H9 (cell line): Measurements from ENCODE around the gene HOXC12. TPM values are rescaled to one million over a fixed set of nuclear protein-coding genes. Genes with fewer than 3 reads are reported as not detected.

Source experiments
- DNase-seq: peaks from one replicate; pipeline ENCODE4 v3.0.0-alpha.2; 2017
- H2AFZ ChIP-seq: one replicate; pipeline ENCODE4 v1.6.1; 2013; ENCODE audit warnings: mild to moderate bottlenecking, low read length, control low read depth, moderate library complexity
- H2AK5ac ChIP-seq: 2 replicates; pipeline ENCODE4 v1.6.1; 2013; ENCODE audit warnings: low read length, control low read depth, mixed read lengths; ENCODE audit not compliant: insufficient read length
- H2BK120ac ChIP-seq: one replicate; pipeline ENCODE4 v1.6.1; 2013; ENCODE audit warnings: low read depth, mild to moderate bottlenecking, low read length, control low read depth, inconsistent platforms; ENCODE audit not compliant: poor library complexity, severe bottlenecking
- H2BK12ac ChIP-seq: 2 replicates; pipeline ENCODE4 v1.6.1; 2013; ENCODE audit warnings: low read length, control low read depth, mixed read lengths, low read depth; ENCODE audit not compliant: insufficient read length
- H2BK15ac ChIP-seq: 2 replicates; pipeline ENCODE4 v1.6.1; 2013; ENCODE audit warnings: low read depth, low read length, control low read depth
- H2BK20ac ChIP-seq: one replicate; pipeline ENCODE4 v1.6.1; 2013; ENCODE audit warnings: low read depth, mild to moderate bottlenecking, low read length, control low read depth, inconsistent platforms; ENCODE audit not compliant: poor library complexity, severe bottlenecking
- H2BK5ac ChIP-seq: 2 replicates; pipeline ENCODE4 v1.6.1; 2013; ENCODE audit warnings: low read length, control low read depth, mixed read lengths; ENCODE audit not compliant: insufficient read length
- H3K14ac ChIP-seq: 2 replicates; pipeline ENCODE4 v1.6.1; 2013; ENCODE audit warnings: low read length, control low read depth; ENCODE audit not compliant: insufficient read depth
- H3K18ac ChIP-seq: 2 replicates; pipeline ENCODE4 v1.6.1; 2013; ENCODE audit warnings: low read depth, mild to moderate bottlenecking, mixed read lengths, low read length, control low read depth; ENCODE audit not compliant: insufficient read length
- H3K23ac ChIP-seq: 2 replicates; pipeline ENCODE4 v1.6.1; 2013; ENCODE audit warnings: low read length, control low read depth, mixed read lengths, low read depth; ENCODE audit not compliant: insufficient read length
- H3K23me2 ChIP-seq: 2 replicates; pipeline ENCODE4 v1.6.1; 2013; ENCODE audit warnings: low read depth, mild to moderate bottlenecking, mixed read lengths, low read length, control low read depth; ENCODE audit not compliant: insufficient read length, poor library complexity, severe bottlenecking
- H3K27ac ChIP-seq: 2 replicates; pipeline ENCODE4 v1.5.1; 2013; ENCODE audit warnings: low read length, control low read depth, mixed read lengths, low read depth; ENCODE audit not compliant: insufficient read length
- H3K27me3 ChIP-seq: 2 replicates; pipeline ENCODE4 v1.6.1; 2013; ENCODE audit warnings: low read length, control low read depth, inconsistent platforms; ENCODE audit not compliant: insufficient read depth
- H3K4ac ChIP-seq: 2 replicates; pipeline ENCODE4 v1.6.1; 2013; ENCODE audit warnings: low read depth, mild to moderate bottlenecking, control low read depth, inconsistent platforms, low read length, moderate library complexity
- H3K4me1 ChIP-seq: 2 replicates; pipeline ENCODE4 v1.6.1; 2013; ENCODE audit warnings: low read length, control low read depth, inconsistent platforms; ENCODE audit not compliant: insufficient read depth
- H3K4me2 ChIP-seq: 2 replicates; pipeline ENCODE4 v1.6.1; 2013; ENCODE audit warnings: low read length, control low read depth, mixed read lengths; ENCODE audit not compliant: insufficient read length, insufficient read depth
- H3K56ac ChIP-seq: 2 replicates; pipeline ENCODE4 v1.6.1; 2013; ENCODE audit warnings: low read depth, mild to moderate bottlenecking, mixed read lengths, low read length, control low read depth; ENCODE audit not compliant: insufficient read length
- H3K79me1 ChIP-seq: 2 replicates; pipeline ENCODE4 v1.6.1; 2013; ENCODE audit warnings: low read depth, mild to moderate bottlenecking, moderate library complexity, low read length, control low read depth, inconsistent platforms; ENCODE audit not compliant: insufficient read depth, poor library complexity, severe bottlenecking
- H3K79me2 ChIP-seq: 2 replicates; pipeline ENCODE4 v1.6.1; 2013; ENCODE audit warnings: low read length, control low read depth, inconsistent platforms; ENCODE audit not compliant: insufficient read depth
- H3K9ac ChIP-seq: 2 replicates; pipeline ENCODE4 v1.6.1; 2013; ENCODE audit warnings: low read length, control low read depth, mixed read lengths; ENCODE audit not compliant: insufficient read length; ENCODE audit errors: extremely low read depth
- H3K9me3 ChIP-seq: one replicate; pipeline ENCODE4 v1.6.1; 2013; ENCODE audit warnings: low read depth, low read length, inconsistent platforms; ENCODE audit not compliant: control insufficient read depth
- H3T11ph ChIP-seq: one replicate; pipeline ENCODE4 v1.6.1; 2013; ENCODE audit warnings: mild to moderate bottlenecking, low read length, control low read depth, inconsistent platforms
- H4K20me1 ChIP-seq: one replicate; pipeline ENCODE4 v1.6.1; 2013; ENCODE audit not compliant: control insufficient read depth, insufficient read length, insufficient read depth
- H4K5ac ChIP-seq: 2 replicates; pipeline ENCODE4 v1.6.1; 2013; ENCODE audit warnings: low read depth, mild to moderate bottlenecking, mixed read lengths, low read length, control low read depth; ENCODE audit not compliant: insufficient read length
- H4K8ac ChIP-seq: replicated peaks from 2 replicates; pipeline ENCODE4 v1.6.1; 2013; ENCODE audit warnings: low read length, control low read depth, mixed read lengths, low read depth; ENCODE audit not compliant: insufficient read length
- H4K91ac ChIP-seq: 2 replicates; pipeline ENCODE4 v1.6.1; 2013; ENCODE audit warnings: low read depth, mild to moderate bottlenecking, moderate library complexity, mixed read lengths, low read length, control low read depth; ENCODE audit not compliant: insufficient read length
- H3K27ac Mint-ChIP-seq, 3 experiments: 2 replicates in 2 of 3; 3 replicates in 1 of 3; pipeline ENCODE4 v1.8.0; 2020 to 2021; ENCODE audit warnings: mixed read lengths in 3 of 3, mild to moderate bottlenecking in 1 of 3, moderate library complexity in 1 of 3
- H3K27me3 Mint-ChIP-seq: 2 replicates; pipeline ENCODE4 v1.8.0; 2021; ENCODE audit warnings: low read depth, mild to moderate bottlenecking, moderate library complexity, mixed read lengths
- H3K36me3 Mint-ChIP-seq, 3 experiments: 2 replicates in 2 of 3; 3 replicates in 1 of 3; pipeline ENCODE4 v1.8.0; 2020 to 2021; ENCODE audit warnings: low read depth in 3 of 3, mixed read lengths in 3 of 3; ENCODE audit not compliant: insufficient read depth in 1 of 3
- H3K4me1 Mint-ChIP-seq, 2 experiments: 2 replicates each; pipeline ENCODE4 v1.8.0; 2020; ENCODE audit warnings: mixed read lengths in 2 of 2
- H3K4me3 Mint-ChIP-seq, 2 experiments: 2 replicates in 1 of 2; 3 replicates in 1 of 2; pipeline ENCODE4 v1.8.0; 2020 to 2021; ENCODE audit warnings: mild to moderate bottlenecking in 2 of 2, mixed read lengths in 2 of 2, moderate library complexity in 1 of 2
- H3K9me3 Mint-ChIP-seq, 2 experiments: 2 replicates in 1 of 2; 3 replicates in 1 of 2; pipeline ENCODE4 v1.8.0; 2020; ENCODE audit warnings: mild to moderate bottlenecking in 2 of 2, mixed read lengths in 2 of 2, moderate library complexity in 1 of 2
- CTCF ChIP-seq: fragments of 200-600 bp; sonication (generic); conservative IDR thresholded peaks from 3 replicates; pipeline ENCODE4 v1.8.0; 2021; ENCODE audit warnings: antibody characterized with exemption, mild to moderate bottlenecking
- WGBS: extraction: QIAGEN DNeasy Blood & Tissue Kit; methylation state at CpG from one replicate; pipeline ENCODE4 v1.1.7; 2013; ENCODE audit warnings: missing lambda C conversion rate, low lambda C conversion rate, mixed read lengths; ENCODE audit not compliant: insufficient read length; ENCODE audit errors: extremely low coverage; 5-methylcytosine and 5-hydroxymethylcytosine counted together
- total RNA-seq: library from RNA; stranded (reverse); gene quantifications from 2 replicates; pipeline ENCODE4 v1.2.1, GENCODE V29; 2021

HOXC12 gene
- total RNA-seq, 1 experiment from 2014 or later, result not detected

DNA sequence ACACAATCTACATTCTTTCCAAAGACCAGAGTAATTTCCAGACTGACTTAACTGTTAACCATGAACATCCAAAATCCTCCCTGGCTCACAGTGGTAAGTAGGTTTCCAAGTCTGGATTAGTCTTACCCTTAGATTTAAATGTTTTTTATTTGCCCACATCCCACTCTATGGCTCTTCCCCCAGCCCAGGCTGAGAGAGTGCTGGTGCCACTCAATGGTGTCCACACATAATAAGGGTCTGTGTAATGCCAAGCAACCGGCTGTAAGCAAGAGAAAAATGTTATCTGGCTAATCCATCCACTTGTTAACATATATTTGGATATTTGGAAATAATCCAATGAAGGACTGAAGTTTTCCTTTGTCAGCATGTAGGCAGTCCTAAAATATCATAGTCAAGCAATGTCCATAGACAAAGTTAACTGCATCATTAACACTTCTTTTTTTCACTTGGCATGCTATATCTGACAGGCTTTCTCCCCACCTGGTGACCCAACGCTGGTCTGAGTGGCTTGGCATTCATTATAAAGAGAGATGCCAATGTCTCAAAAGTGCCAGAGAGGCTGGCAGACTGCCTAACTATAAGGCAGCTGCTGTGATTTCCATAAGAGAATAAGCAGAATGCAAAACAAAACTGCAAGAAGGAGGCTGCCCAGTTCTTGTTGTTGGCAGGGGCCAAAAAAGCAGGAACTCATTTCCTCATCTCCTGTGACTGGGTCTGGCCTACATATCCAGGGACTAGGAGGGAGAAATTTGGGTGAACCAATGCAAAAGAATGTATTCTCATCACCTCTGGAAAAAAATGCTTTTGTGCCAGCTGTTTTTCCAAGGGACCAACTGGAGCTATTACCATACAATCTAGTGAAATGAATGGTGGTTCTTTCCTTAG, 29.9 kb upstream of the HOXC12 start:
- Histone ChIP-seq H4K8ac (no peak overlapping the region), H3K14ac (no peak overlapping the region), H3K27me3 (peaks cover 67% of the 10 kb centered on the region), H3K79me1 (no peaks in the 10 kb centered on the region), H3K4me2 (no peak overlapping the region), H2BK5ac (no peak overlapping the region), H2BK15ac (no peak overlapping the region), H2BK20ac (no peak overlapping the region), H3K23me2 (no peaks in the 10 kb centered on the region), H3T11ph (no peak overlapping the region), H3K23ac (no peak overlapping the region), H4K20me1 (no peaks in the 10 kb centered on the region), H2BK12ac (no peak overlapping the region), H2AFZ (no peak overlapping the region), H4K5ac (no peak overlapping the region), H4K91ac (no peak overlapping the region), H3K79me2 (no peaks in the 10 kb centered on the region), H2BK120ac (no peak overlapping the region), H3K18ac (no peak overlapping the region), H3K27ac (no peak overlapping the region), H3K4ac (no peak overlapping the region), H3K56ac (no peak overlapping the region), H3K9ac (no peak overlapping the region), H3K4me1 (no peaks in the 10 kb centered on the region), H3K9me3 (no peaks in the 10 kb centered on the region), H2AK5ac (no peak overlapping the region)
- Mint-ChIP-seq H3K4me3 (no peak overlapping the region), H3K9me3 (no peaks in the 10 kb centered on the region; a peak in 2 of 5 replicates), H3K27ac (no peak overlapping the region), H3K36me3 (no peaks in the 10 kb centered on the region), H3K4me1 (peaks cover 0 to 10% of the 10 kb centered on the region in 2 experiments; a peak in 1 of 4 replicates), H3K27me3 (peaks cover 98% of the 10 kb centered on the region)
- TF ChIP-seq CTCF, result no peak
- no CpG with 5 or more reads among the region's 2 CpGs for WGBS
- no peak for DNase-seq
